ENCODE data around the gene FAM110A. TPM values are rescaled to one million over a fixed set of nuclear protein-coding genes. Genes with fewer than 3 reads are reported as not detected.

Gene FAM110A
- total RNA-seq, 1 experiment from 2014 or later: 14.9 TPM

GRCh38 chr20:839626-840025, 6.1 kb downstream of the FAM110A start:
- Mint-ChIP-seq H3K27ac (ENCODE audit: unreplicated experiment) (no peak overlapping the region), H3K36me3 (ENCODE audit: insufficient read depth, unreplicated experiment) (peaks cover 23% of the 10 kb centered on the region), H3K27me3 (ENCODE audit: unreplicated experiment) (no peaks in the 10 kb centered on the region), H3K4me3 (ENCODE audit: low read depth, unreplicated experiment) (no peak overlapping the region), H3K9me3 (ENCODE audit: low read depth, unreplicated experiment) (peaks cover 4% of the 10 kb centered on the region), H3K4me1 (ENCODE audit: low read depth, unreplicated experiment) (peaks cover 34% of the 10 kb centered on the region)
- CTCF ChIA-PET: interaction anchor here (0.6 kb wide), 1 partner anchor 9 kb away, joined by 3 read pairs; no protein-coding TSS in a partner anchor
- BruUV-seq (replicated peaks): no TSS peak
- no peak for DNase-seq
- intact Hi-C loops (cut with micrococcal nuclease; ENCODE audit: unreplicated experiment): no loop called here
- TF ChIP-seq, protein P1, sequence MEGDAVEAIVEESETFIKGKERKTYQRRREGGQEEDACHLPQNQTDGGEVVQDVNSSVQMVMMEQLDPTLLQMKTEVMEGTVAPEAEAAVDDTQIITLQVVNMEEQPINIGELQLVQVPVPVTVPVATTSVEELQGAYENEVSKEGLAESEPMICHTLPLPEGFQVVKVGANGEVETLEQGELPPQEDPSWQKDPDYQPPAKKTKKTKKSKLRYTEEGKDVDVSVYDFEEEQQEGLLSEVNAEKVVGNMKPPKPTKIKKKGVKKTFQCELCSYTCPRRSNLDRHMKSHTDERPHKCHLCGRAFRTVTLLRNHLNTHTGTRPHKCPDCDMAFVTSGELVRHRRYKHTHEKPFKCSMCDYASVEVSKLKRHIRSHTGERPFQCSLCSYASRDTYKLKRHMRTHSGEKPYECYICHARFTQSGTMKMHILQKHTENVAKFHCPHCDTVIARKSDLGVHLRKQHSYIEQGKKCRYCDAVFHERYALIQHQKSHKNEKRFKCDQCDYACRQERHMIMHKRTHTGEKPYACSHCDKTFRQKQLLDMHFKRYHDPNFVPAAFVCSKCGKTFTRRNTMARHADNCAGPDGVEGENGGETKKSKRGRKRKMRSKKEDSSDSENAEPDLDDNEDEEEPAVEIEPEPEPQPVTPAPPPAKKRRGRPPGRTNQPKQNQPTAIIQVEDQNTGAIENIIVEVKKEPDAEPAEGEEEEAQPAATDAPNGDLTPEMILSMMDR (IDR thresholded peaks at IDR 0.05; ENCODE audit: unreplicated experiment): no peak

- BruUV-seq (replicated peaks): no TSS peak
- Mint-ChIP-seq H3K27ac (ENCODE audit: unreplicated experiment) (no peak overlapping the region), H3K4me3 (ENCODE audit: low read depth, unreplicated experiment) (peak overlapping the region; percentile 72), H3K4me1 (ENCODE audit: low read depth, unreplicated experiment) (peaks cover 29% of the 10 kb centered on the region), H3K27me3 (ENCODE audit: unreplicated experiment) (no peaks in the 10 kb centered on the region), H3K9me3 (ENCODE audit: low read depth, unreplicated experiment) (peaks cover 4% of the 10 kb centered on the region), H3K36me3 (ENCODE audit: insufficient read depth, unreplicated experiment) (peaks cover 23% of the 10 kb centered on the region)
- TF ChIP-seq, protein P1 (IDR thresholded peaks at IDR 0.05; ENCODE audit: unreplicated experiment): no peak
- CTCF ChIA-PET: no interaction called here
- DNase-seq: no peak
- intact Hi-C loops (cut with micrococcal nuclease; ENCODE audit: unreplicated experiment): no loop called here
Measured at GRCh38 chr20:840503-840857, 7.0 kb downstream of the FAM110A start.

GRCh38 chr20:840858-841567, 7.5 kb downstream of the FAM110A start:
- Mint-ChIP-seq H3K27ac (ENCODE audit: unreplicated experiment) (no peak overlapping the region), H3K4me1 (ENCODE audit: low read depth, unreplicated experiment) (peaks cover 26% of the 10 kb centered on the region), H3K27me3 (ENCODE audit: unreplicated experiment) (no peaks in the 10 kb centered on the region), H3K36me3 (ENCODE audit: insufficient read depth, unreplicated experiment) (peaks cover 23% of the 10 kb centered on the region), H3K4me3 (ENCODE audit: low read depth, unreplicated experiment) (peak overlapping the region; percentile 72), H3K9me3 (ENCODE audit: low read depth, unreplicated experiment) (peaks cover 4% of the 10 kb centered on the region)
- DNase-seq: peak; percentile 64
- no TSS peak for BruUV-seq (replicated peaks)
- CTCF ChIA-PET: interaction anchor here (1.9 kb wide), 1 partner anchor 8 kb away, joined by 4 read pairs; no protein-coding TSS in a partner anchor
- intact Hi-C loops (cut with micrococcal nuclease; ENCODE audit: unreplicated experiment): no loop called here
- TF ChIP-seq, protein P1 (IDR thresholded peaks at IDR 0.05; ENCODE audit: unreplicated experiment): no peak

DNA sequence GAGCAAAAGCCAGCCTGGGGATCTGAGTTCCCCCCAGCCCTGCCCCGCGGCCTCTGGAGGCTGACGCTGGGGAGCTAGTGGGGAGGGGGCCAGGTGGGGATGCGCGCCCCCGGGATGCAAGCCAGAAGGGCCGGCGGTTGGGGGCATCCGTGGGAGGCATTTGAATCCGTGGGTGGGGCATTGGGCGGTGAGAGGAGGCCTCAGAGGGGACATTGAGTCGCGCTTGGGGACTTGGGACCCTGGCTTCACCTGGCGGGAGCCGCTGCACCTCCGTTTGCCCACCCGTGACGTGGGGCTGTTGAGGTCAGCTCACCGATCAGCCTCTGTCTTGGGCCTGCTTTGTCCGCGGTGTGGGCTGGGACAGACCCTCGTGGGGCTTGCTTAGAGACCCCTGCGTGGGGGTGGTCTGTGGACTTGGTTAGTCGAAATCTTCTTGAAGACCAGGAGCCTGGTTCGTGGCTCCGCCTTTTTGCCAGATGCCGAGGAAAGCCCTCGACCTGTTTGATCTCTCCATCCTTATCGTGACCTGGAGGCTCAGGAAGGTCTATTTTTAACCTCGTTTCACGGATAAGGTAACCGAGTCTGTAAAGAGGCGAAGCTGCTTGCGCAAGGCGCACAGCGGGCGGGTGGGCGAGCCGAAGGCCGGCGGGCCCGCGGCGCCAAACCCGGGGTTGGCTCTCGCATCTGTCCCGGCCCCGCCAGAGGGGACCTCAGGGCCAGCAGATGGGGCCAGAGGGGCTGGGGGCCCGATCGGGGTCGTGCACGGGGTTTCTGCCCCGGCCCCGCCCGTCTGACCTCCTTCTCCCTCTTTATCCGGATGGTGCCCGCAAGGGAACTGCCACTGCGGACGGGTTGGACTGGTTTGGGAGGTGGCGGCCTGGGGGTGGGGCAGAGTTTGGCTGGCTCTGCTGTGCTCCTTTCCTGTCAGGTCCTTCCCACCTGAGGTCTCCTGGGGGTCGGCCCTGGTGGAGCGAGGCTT, 8.3 kb downstream of the FAM110A start:
- no TSS peak for BruUV-seq (replicated peaks)
- peaks cover 32% of the 10 kb centered on the region for H3K4me1 Mint-ChIP-seq (ENCODE audit: low read depth, unreplicated experiment)
- CTCF ChIA-PET: interaction anchor here (1.9 kb wide), 1 partner anchor 9 kb away, joined by 4 read pairs; no protein-coding TSS in a partner anchor
- TF ChIP-seq, protein P1 (IDR thresholded peaks at IDR 0.05; ENCODE audit: unreplicated experiment): no peak
- H3K27ac Mint-ChIP-seq (ENCODE audit: unreplicated experiment): no peak overlapping the region
- peak overlapping the region; percentile 72 for H3K4me3 Mint-ChIP-seq (ENCODE audit: low read depth, unreplicated experiment)
- H3K9me3 Mint-ChIP-seq (ENCODE audit: low read depth, unreplicated experiment): peaks cover 4% of the 10 kb centered on the region
- DNase-seq: peak; percentile 83
- H3K36me3 Mint-ChIP-seq (ENCODE audit: insufficient read depth, unreplicated experiment): peaks cover 23% of the 10 kb centered on the region
- no peaks in the 10 kb centered on the region for H3K27me3 Mint-ChIP-seq (ENCODE audit: unreplicated experiment)
- intact Hi-C loops (cut with micrococcal nuclease; ENCODE audit: unreplicated experiment): no loop called here
